Measurements from ENCODE around the gene CFAP206. TPM values are rescaled to one million over a fixed set of nuclear protein-coding genes. Genes with fewer than 3 reads are reported as not detected.
A peak's percentile ranks its signal among the peaks of the same experiment; 100 is the strongest.

Gene CFAP206
- total RNA-seq, 1 donor from 2014 or later = 5.0 TPM

GRCh38 chr6:87444362-87444761 lies 36.6 kb downstream of the CFAP206 start:
- no peaks in the 10 kb centered on the region for H3K9me3 Mint-ChIP-seq
- no peak overlapping the region for H3K4me3 Mint-ChIP-seq
- H3K27ac Mint-ChIP-seq = no peak overlapping the region
- H3K4me1 Mint-ChIP-seq (ENCODE audit: unreplicated experiment) = no peaks in the 10 kb centered on the region
- no peaks in the 10 kb centered on the region for H3K36me3 Mint-ChIP-seq
- no peak for DNase-seq (ENCODE audit: extremely low spot score, unreplicated experiment)
- no peaks in the 10 kb centered on the region for H3K27me3 Mint-ChIP-seq
- TF ChIP-seq CTCF (conservative IDR thresholded peaks at IDR 0.05) = no peak

GRCh38 chr6:87465051-87465450 lies 57.3 kb downstream of the CFAP206 start:
- TF ChIP-seq CTCF (conservative IDR thresholded peaks at IDR 0.05) = no peak
- Mint-ChIP-seq H3K4me1 (ENCODE audit: unreplicated experiment) (no peaks in the 10 kb centered on the region), H3K27ac (no peak overlapping the region), H3K36me3 (no peaks in the 10 kb centered on the region), H3K27me3 (peaks cover 11% of the 10 kb centered on the region), H3K4me3 (no peak overlapping the region), H3K9me3 (no peaks in the 10 kb centered on the region)
- no peak for DNase-seq (ENCODE audit: extremely low spot score, unreplicated experiment)

- H3K27me3 Mint-ChIP-seq = peaks cover under 1% of the 10 kb centered on the region
- no peaks in the 10 kb centered on the region for H3K9me3 Mint-ChIP-seq
- peaks cover 17% of the 10 kb centered on the region for H3K4me1 Mint-ChIP-seq (ENCODE audit: unreplicated experiment)
- H3K27ac Mint-ChIP-seq = peak within 1 kb of the TSS; percentile 97
- no peaks in the 10 kb centered on the region for H3K36me3 Mint-ChIP-seq
- peak; percentile 50 for TF ChIP-seq CTCF (conservative IDR thresholded peaks at IDR 0.05)
- peak; percentile 89 for DNase-seq (ENCODE audit: extremely low spot score, unreplicated experiment)
- peak within 1 kb of the TSS; percentile 100 for H3K4me3 Mint-ChIP-seq
Observed at GRCh38 chr6:87472525-87473418, 65.0 kb downstream of the CFAP206 start, which contains the start of gene SLC35A1. TSS of gene SLC35A1 (plus strand) at chr6:87472974. CDS start at chr6:87473004, 30 bp downstream.

- peaks cover 7% of the 10 kb centered on the region for H3K36me3 Mint-ChIP-seq
- H3K4me1 Mint-ChIP-seq (ENCODE audit: unreplicated experiment) = peaks cover 17% of the 10 kb centered on the region
- H3K27ac Mint-ChIP-seq = peak overlapping the region; percentile 97
- DNase-seq (ENCODE audit: extremely low spot score, unreplicated experiment) = no peak
- no peaks in the 10 kb centered on the region for H3K27me3 Mint-ChIP-seq
- no peaks in the 10 kb centered on the region for H3K9me3 Mint-ChIP-seq
- no peak for TF ChIP-seq CTCF (conservative IDR thresholded peaks at IDR 0.05)
- H3K4me3 Mint-ChIP-seq = peak overlapping the region; percentile 100
Observed at GRCh38 chr6:87473419-87473903, 65.7 kb downstream of the CFAP206 start.

GRCh38 chr6:87481931-87482330 lies 74.2 kb downstream of the CFAP206 start:
- Mint-ChIP-seq H3K27me3 (no peaks in the 10 kb centered on the region), H3K4me1 (ENCODE audit: unreplicated experiment) (peaks cover 8% of the 10 kb centered on the region), H3K36me3 (peaks cover 36% of the 10 kb centered on the region), H3K27ac (no peak overlapping the region), H3K4me3 (no peak overlapping the region), H3K9me3 (peaks cover 10% of the 10 kb centered on the region)
- DNase-seq (ENCODE audit: extremely low spot score, unreplicated experiment) = no peak
- no peak for TF ChIP-seq CTCF (conservative IDR thresholded peaks at IDR 0.05)

Measured in type B pancreatic cell (in vitro differentiated cells).